HG03045 (cell line): ENCODE data around the gene SEMA6B.
"Not testable (repeated sequence)": the region's sequence is repeated elsewhere in the genome, so short reads cannot be mapped to it uniquely, and the experiment has no call there.

Source experiments
- ATAC-seq: cut with Tn5 transposase; IDR thresholded peaks from one replicate; pipeline ENCODE4 v1.9.1; 2021; ENCODE audit warnings: mild to moderate bottlenecking, moderate library complexity; ENCODE audit not compliant: unreplicated experiment

The SEMA6B gene

GRCh38 chr19:4528843-4529242, 30.6 kb downstream of the SEMA6B start:
- no peak for ATAC-seq

GRCh38 chr19:4527377-4527776, 32.1 kb downstream of the SEMA6B start:
- ATAC-seq, result not testable (repeated sequence)

- no peak for ATAC-seq
Measured at GRCh38 chr19:4525563-4526002, 33.9 kb downstream of the SEMA6B start.

GRCh38 chr19:4524808-4525562, 34.5 kb downstream of the SEMA6B start:
- no peak for ATAC-seq

GRCh38 chr19:4523306-4524110, 36.0 kb downstream of the SEMA6B start:
- no peak for ATAC-seq

GRCh38 chr19:4522291-4523002, 37.0 kb downstream of the SEMA6B start:
- ATAC-seq, result no peak

- no peak for ATAC-seq
Measured at GRCh38 chr19:4521888-4522242, 37.6 kb downstream of the SEMA6B start.

GRCh38 chr19:4521170-4521887, 38.2 kb downstream of the SEMA6B start:
- no peak for ATAC-seq

GRCh38 chr19:4519521-4520277, 39.8 kb downstream of the SEMA6B start:
- ATAC-seq, result no peak

GRCh38 chr19:4519172-4519496, 40.4 kb downstream of the SEMA6B start:
- no peak for ATAC-seq

- ATAC-seq, result no peak
Measured at GRCh38 chr19:4518345-4519171, 40.9 kb downstream of the SEMA6B start, which contains the start of gene PLIN4. Gene PLIN4, minus strand, starts transcription at chr19:4518486. Its CDS starts 214 bp downstream, at chr19:4518272.

- ATAC-seq, result no peak
Measured at GRCh38 chr19:4517451-4518057, 41.9 kb downstream of the SEMA6B start.

- ATAC-seq, result no peak
Measured at GRCh38 chr19:4516939-4517300, 42.6 kb downstream of the SEMA6B start.

- ATAC-seq, result no peak
Measured at GRCh38 chr19:4516199-4516938, 43.1 kb downstream of the SEMA6B start.

GRCh38 chr19:4515732-4516131, 43.8 kb downstream of the SEMA6B start:
- ATAC-seq, result no peak

GRCh38 chr19:4513248-4513647, 46.2 kb downstream of the SEMA6B start:
- ATAC-seq, result no peak

- ATAC-seq, result no peak
Measured at GRCh38 chr19:4512070-4512469, 47.4 kb downstream of the SEMA6B start.

- ATAC-seq, result no peak
Measured at GRCh38 chr19:4511300-4512054, 48.0 kb downstream of the SEMA6B start.
